ENCODE data around the gene SUDS3. TPM values are rescaled to one million over a fixed set of nuclear protein-coding genes. Genes with fewer than 3 reads are reported as not detected.

The SUDS3 gene
- total and polyA plus RNA-seq, 2 donors (not counting 1 experiment from before 2014, with no cell fraction given), result 20.3 to 31.4 TPM

DNA sequence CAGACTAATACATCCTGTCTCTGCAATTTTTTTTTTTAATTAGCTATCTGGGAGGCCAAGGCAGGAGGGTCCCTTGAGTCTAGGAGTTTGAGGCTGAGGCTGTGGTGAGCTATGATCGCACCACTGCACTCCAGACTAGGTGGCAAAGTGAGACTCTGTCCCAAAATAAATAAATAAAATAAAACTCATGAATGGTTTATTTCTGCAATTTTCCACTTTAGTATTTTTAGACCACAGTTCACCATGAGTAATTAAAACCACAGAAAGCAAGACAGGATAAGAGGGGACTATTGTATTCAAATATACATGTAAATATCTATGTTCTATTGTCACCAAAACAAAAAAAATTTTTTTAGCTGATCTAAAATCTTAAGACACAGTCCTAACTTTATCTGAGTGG lies 21.5 kb upstream of the SUDS3 start:
- H2AFZ ChIP-seq (ENCODE audit: low read length), result no peak overlapping the region
- H3K36me3 ChIP-seq (ENCODE audit: control insufficient read depth, insufficient read depth, low read length), result no peaks in the 10 kb centered on the region
- H3K4me2 ChIP-seq (ENCODE audit: extremely low read depth, insufficient read depth, low read length), result no peak overlapping the region
- TF ChIP-seq EZH2 (IDR thresholded peaks at IDR 0.05; ENCODE audit: low read length, missing control alignments), result no peak
- TF ChIP-seq, protein P1, sequence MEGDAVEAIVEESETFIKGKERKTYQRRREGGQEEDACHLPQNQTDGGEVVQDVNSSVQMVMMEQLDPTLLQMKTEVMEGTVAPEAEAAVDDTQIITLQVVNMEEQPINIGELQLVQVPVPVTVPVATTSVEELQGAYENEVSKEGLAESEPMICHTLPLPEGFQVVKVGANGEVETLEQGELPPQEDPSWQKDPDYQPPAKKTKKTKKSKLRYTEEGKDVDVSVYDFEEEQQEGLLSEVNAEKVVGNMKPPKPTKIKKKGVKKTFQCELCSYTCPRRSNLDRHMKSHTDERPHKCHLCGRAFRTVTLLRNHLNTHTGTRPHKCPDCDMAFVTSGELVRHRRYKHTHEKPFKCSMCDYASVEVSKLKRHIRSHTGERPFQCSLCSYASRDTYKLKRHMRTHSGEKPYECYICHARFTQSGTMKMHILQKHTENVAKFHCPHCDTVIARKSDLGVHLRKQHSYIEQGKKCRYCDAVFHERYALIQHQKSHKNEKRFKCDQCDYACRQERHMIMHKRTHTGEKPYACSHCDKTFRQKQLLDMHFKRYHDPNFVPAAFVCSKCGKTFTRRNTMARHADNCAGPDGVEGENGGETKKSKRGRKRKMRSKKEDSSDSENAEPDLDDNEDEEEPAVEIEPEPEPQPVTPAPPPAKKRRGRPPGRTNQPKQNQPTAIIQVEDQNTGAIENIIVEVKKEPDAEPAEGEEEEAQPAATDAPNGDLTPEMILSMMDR (conservative IDR thresholded peaks at IDR 0.05 in 1 of 2, IDR thresholded peaks at IDR 0.05 in 1 of 2; ENCODE audit: low read depth in 1 of 2, low read length in 2 of 2), result no peak
- no peak overlapping the region for H3K4me3 ChIP-seq (replicated peaks in 1 of 4; ENCODE audit: control extremely low read depth in 1 of 4, insufficient read depth in 1 of 4, low read depth in 3 of 4, low read length in 4 of 4)
- peaks cover 5% of the 10 kb centered on the region for H3K4me1 ChIP-seq (ENCODE audit: control insufficient read depth, extremely low read depth, insufficient read depth, low read length)
- H3K27ac ChIP-seq (ENCODE audit: insufficient read depth, low read length), result no peak overlapping the region
- no peaks in the 10 kb centered on the region for H3K9me3 ChIP-seq (ENCODE audit: control insufficient read depth, insufficient read depth, low read depth, low read length)
- no peaks in the 10 kb centered on the region for H4K20me1 ChIP-seq (ENCODE audit: control insufficient read depth, extremely low read depth, insufficient read depth, low read length)
- H3K79me2 ChIP-seq (ENCODE audit: control insufficient read depth, insufficient read depth, low read length), result peaks cover 66% of the 10 kb centered on the region
- peak in 1 of 2 donors; percentile 60 for DNase-seq (ENCODE audit: low read depth in 2 of 2)
- H3K27me3 ChIP-seq (ENCODE audit: control insufficient read depth, insufficient read depth, low read length), result no peaks in the 10 kb centered on the region
- H3K9ac ChIP-seq (ENCODE audit: insufficient read depth, low read length), result no peak overlapping the region

DNA sequence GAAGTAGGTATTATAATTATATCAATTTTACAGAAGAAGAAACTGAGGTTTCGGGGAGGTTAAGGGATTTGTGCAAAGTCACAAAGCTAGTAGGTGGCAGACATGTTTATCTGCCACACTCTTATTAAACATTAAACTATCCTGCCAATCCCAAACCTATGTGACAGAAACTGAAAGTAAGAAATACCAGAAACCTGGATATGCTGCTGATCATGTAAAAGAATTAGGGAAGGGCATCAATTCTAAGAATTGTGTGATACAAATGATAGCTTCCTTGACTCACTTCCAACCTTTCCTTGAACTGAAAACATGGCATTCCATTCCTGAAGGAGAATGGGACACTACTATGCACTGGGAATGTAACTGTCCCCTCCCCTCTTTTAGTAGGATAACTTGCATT lies 20.5 kb upstream of the SUDS3 start:
- H3K9ac ChIP-seq (ENCODE audit: insufficient read depth, low read length), result no peak overlapping the region
- H3K4me1 ChIP-seq (ENCODE audit: control insufficient read depth, extremely low read depth, insufficient read depth, low read length), result peaks cover 8% of the 10 kb centered on the region
- no peaks in the 10 kb centered on the region for H3K36me3 ChIP-seq (ENCODE audit: control insufficient read depth, insufficient read depth, low read length)
- H3K79me2 ChIP-seq (ENCODE audit: control insufficient read depth, insufficient read depth, low read length), result peaks cover 65% of the 10 kb centered on the region
- no peak for TF ChIP-seq EZH2 (IDR thresholded peaks at IDR 0.05; ENCODE audit: low read length, missing control alignments)
- TF ChIP-seq, protein P1 (conservative IDR thresholded peaks at IDR 0.05 in 1 of 2, IDR thresholded peaks at IDR 0.05 in 1 of 2; ENCODE audit: low read depth in 1 of 2, low read length in 2 of 2), result no peak
- no peak overlapping the region for H3K4me2 ChIP-seq (ENCODE audit: extremely low read depth, insufficient read depth, low read length)
- DNase-seq (ENCODE audit: low read depth in 2 of 2), result no peak
- H3K4me3 ChIP-seq (replicated peaks in 1 of 4; ENCODE audit: control extremely low read depth in 1 of 4, insufficient read depth in 1 of 4, low read depth in 3 of 4, low read length in 4 of 4), result no peak overlapping the region
- H2AFZ ChIP-seq (ENCODE audit: low read length), result no peak overlapping the region
- H4K20me1 ChIP-seq (ENCODE audit: control insufficient read depth, extremely low read depth, insufficient read depth, low read length), result no peaks in the 10 kb centered on the region
- no peaks in the 10 kb centered on the region for H3K27me3 ChIP-seq (ENCODE audit: control insufficient read depth, insufficient read depth, low read length)
- peak overlapping the region; percentile 94 for H3K27ac ChIP-seq (ENCODE audit: insufficient read depth, low read length)
- no peaks in the 10 kb centered on the region for H3K9me3 ChIP-seq (ENCODE audit: control insufficient read depth, insufficient read depth, low read depth, low read length)

GRCh38 chr12:118356809-118357256 lies 19.5 kb upstream of the SUDS3 start:
- TF ChIP-seq, protein P1 (conservative IDR thresholded peaks at IDR 0.05 in 1 of 2, IDR thresholded peaks at IDR 0.05 in 1 of 2; ENCODE audit: low read depth in 1 of 2, low read length in 2 of 2), result no peak
- no peak for TF ChIP-seq EZH2 (IDR thresholded peaks at IDR 0.05; ENCODE audit: low read length, missing control alignments)

More at GRCh38 chr12:118356809-118357256, 19.5 kb upstream of the SUDS3 start:
- DNase-seq (ENCODE audit: low read depth in 2 of 2), result peak; percentile 81 to 90
- no peaks in the 10 kb centered on the region for H3K27me3 ChIP-seq (ENCODE audit: control insufficient read depth, insufficient read depth, low read length)
- H3K27ac ChIP-seq (ENCODE audit: insufficient read depth, low read length), result peak overlapping the region; percentile 94
- H3K36me3 ChIP-seq (ENCODE audit: control insufficient read depth, insufficient read depth, low read length), result no peaks in the 10 kb centered on the region
- H3K9ac ChIP-seq (ENCODE audit: insufficient read depth, low read length), result peak overlapping the region; percentile 57
- no peak overlapping the region for H2AFZ ChIP-seq (ENCODE audit: low read length)
- peak overlapping the region; percentile 69 for H3K4me2 ChIP-seq (ENCODE audit: extremely low read depth, insufficient read depth, low read length)
- H3K4me1 ChIP-seq (ENCODE audit: control insufficient read depth, extremely low read depth, insufficient read depth, low read length), result peaks cover 11% of the 10 kb centered on the region
- peaks cover 65% of the 10 kb centered on the region for H3K79me2 ChIP-seq (ENCODE audit: control insufficient read depth, insufficient read depth, low read length)
- H4K20me1 ChIP-seq (ENCODE audit: control insufficient read depth, extremely low read depth, insufficient read depth, low read length), result no peaks in the 10 kb centered on the region
- H3K9me3 ChIP-seq (ENCODE audit: control insufficient read depth, insufficient read depth, low read depth, low read length), result no peaks in the 10 kb centered on the region
- H3K4me3 ChIP-seq (replicated peaks in 1 of 4; ENCODE audit: control extremely low read depth in 1 of 4, insufficient read depth in 1 of 4, low read depth in 3 of 4, low read length in 4 of 4), result peak overlapping the region in 2 of 4 experiments; percentile 3 to 13

Measured in fibroblast of lung (primary cell).